ENCODE measurements around the gene DAO. TPM values are rescaled to one million over a fixed set of nuclear protein-coding genes. Genes with fewer than 3 reads are reported as not detected.

The DAO gene
- total and polyA plus RNA-seq, 2 of the 4 experiments (the other 2 are of a cell fraction) = not detected

GRCh38 chr12:108884116-108885012 is 4.5 kb downstream of the DAO start:
- Histone ChIP-seq H3K27me3 (ENCODE audit: control insufficient read depth, insufficient read depth, low read length) (peaks cover 11% of the 10 kb centered on the region), H2AFZ (replicated peaks; ENCODE audit: low read length, poor library complexity) (peak overlapping the region; percentile 32), H3K27ac (ENCODE audit: insufficient read depth, low read length) (no peak overlapping the region), H3K9me1 (ENCODE audit: insufficient read depth, low read length) (no peaks in the 10 kb centered on the region), H4K20me1 (ENCODE audit: insufficient read depth, low read length) (no peaks in the 10 kb centered on the region), H4K8ac (ENCODE audit: low read depth in 2 of 2, low read length in 2 of 2) (no peak overlapping the region), H3K9me3 (ENCODE audit: control insufficient read depth, insufficient read depth, low read length) (no peaks in the 10 kb centered on the region), H3K9ac (ENCODE audit: low read depth, low read length) (no peak overlapping the region), H3K4ac (ENCODE audit: low read depth, low read length) (no peak overlapping the region), H2BK15ac (ENCODE audit: low read depth, low read length) (no peak overlapping the region), H2AK9ac (replicated peaks; ENCODE audit: low read depth, low read length, poor library complexity) (peak overlapping the region; percentile 28), H3K56ac (ENCODE audit: extremely low read depth, insufficient read depth, low read length) (no peak overlapping the region), H3K4me2 (ENCODE audit: low read depth, low read length) (no peak overlapping the region), H3K79me1 (ENCODE audit: low read depth in 1 of 2, low read length in 2 of 2) (no peaks in the 10 kb centered on the region), H3K18ac (ENCODE audit: low read depth, low read length) (no peak overlapping the region), H3K23ac (ENCODE audit: low read depth, low read length) (no peak overlapping the region), H4K5ac (ENCODE audit: low read depth, low read length) (no peak overlapping the region), H4K91ac (ENCODE audit: insufficient read depth, low read depth, low read length) (no peak overlapping the region), H3K4me3 (ENCODE audit: insufficient read depth, low read depth, low read length) (no peak overlapping the region), H2BK20ac (ENCODE audit: low read depth, low read length) (no peak overlapping the region), H3K36me3 (ENCODE audit: control insufficient read depth, insufficient read depth, low read length) (no peaks in the 10 kb centered on the region), H2BK5ac (ENCODE audit: low read depth, low read length, poor library complexity, severe bottlenecking) (no peak overlapping the region), H2BK120ac (ENCODE audit: low read depth, low read length) (no peak overlapping the region), H3K4me1 (ENCODE audit: control insufficient read depth, insufficient read depth, low read length) (no peaks in the 10 kb centered on the region), H3K14ac (replicated peaks; ENCODE audit: low read depth, low read length) (no peak overlapping the region), H2AK5ac (ENCODE audit: low read depth, low read length) (no peak overlapping the region)
- TF ChIP-seq, protein P1, sequence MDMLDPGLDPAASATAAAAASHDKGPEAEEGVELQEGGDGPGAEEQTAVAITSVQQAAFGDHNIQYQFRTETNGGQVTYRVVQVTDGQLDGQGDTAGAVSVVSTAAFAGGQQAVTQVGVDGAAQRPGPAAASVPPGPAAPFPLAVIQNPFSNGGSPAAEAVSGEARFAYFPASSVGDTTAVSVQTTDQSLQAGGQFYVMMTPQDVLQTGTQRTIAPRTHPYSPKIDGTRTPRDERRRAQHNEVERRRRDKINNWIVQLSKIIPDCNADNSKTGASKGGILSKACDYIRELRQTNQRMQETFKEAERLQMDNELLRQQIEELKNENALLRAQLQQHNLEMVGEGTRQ (IDR thresholded peaks at IDR 0.05; ENCODE audit: low read depth, low read length) = no peak
- TF ChIP-seq RFX5 (IDR thresholded peaks at IDR 0.05; ENCODE audit: low read depth, low read length) (no peak), RAD21 (IDR thresholded peaks at IDR 0.05; ENCODE audit: low read length) (peak; percentile 12; the same call in 1 of the 2 replicates), BHLHE40 (IDR thresholded peaks at IDR 0.05; ENCODE audit: low read depth, low read length) (no peak), ELK1 (IDR thresholded peaks at IDR 0.05; ENCODE audit: borderline replicate concordance, low read depth, low read length) (no peak), NFE2L2 (IDR thresholded peaks at IDR 0.05; ENCODE audit: low read depth, low read length) (no peak), MXI1 (IDR thresholded peaks at IDR 0.05; ENCODE audit: borderline replicate concordance, low read depth, low read length) (no peak), POLR2A (IDR thresholded peaks at IDR 0.05; ENCODE audit: low read depth, low read length) (no peak), FOS (IDR thresholded peaks at IDR 0.05; ENCODE audit: low read depth, low read length) (no peak)
- TF ChIP-seq, protein P2, sequence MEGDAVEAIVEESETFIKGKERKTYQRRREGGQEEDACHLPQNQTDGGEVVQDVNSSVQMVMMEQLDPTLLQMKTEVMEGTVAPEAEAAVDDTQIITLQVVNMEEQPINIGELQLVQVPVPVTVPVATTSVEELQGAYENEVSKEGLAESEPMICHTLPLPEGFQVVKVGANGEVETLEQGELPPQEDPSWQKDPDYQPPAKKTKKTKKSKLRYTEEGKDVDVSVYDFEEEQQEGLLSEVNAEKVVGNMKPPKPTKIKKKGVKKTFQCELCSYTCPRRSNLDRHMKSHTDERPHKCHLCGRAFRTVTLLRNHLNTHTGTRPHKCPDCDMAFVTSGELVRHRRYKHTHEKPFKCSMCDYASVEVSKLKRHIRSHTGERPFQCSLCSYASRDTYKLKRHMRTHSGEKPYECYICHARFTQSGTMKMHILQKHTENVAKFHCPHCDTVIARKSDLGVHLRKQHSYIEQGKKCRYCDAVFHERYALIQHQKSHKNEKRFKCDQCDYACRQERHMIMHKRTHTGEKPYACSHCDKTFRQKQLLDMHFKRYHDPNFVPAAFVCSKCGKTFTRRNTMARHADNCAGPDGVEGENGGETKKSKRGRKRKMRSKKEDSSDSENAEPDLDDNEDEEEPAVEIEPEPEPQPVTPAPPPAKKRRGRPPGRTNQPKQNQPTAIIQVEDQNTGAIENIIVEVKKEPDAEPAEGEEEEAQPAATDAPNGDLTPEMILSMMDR (conservative IDR thresholded peaks at IDR 0.05; ENCODE audit: low read depth, low read length) = peak; percentile 36; the same call in 1 of the 2 replicates
- 63% methylated on average over 7 of the region's 16 CpGs; no CpG with 5 or more reads in 1 of the 2 experiments for WGBS, 2 experiments (ENCODE audit: extremely low coverage in 2 of 2, insufficient read length in 1 of 2)
- DNase-seq (no peak), ATAC-seq (ENCODE audit: low read depth) (peak; percentile 44; the same call in 1 of the 2 replicates)
- dilution Hi-C loops (cut with HindIII; ENCODE audit: low sequenced_read_pairs, unreplicated experiment) = no loop called here
- BruUV-seq (replicated peaks) = no TSS peak
- ChIA-PET CTCF (interaction anchor here (0.7 to 1.0 kb wide), 3 partner anchors 9 to 80 kb away, joined by 3 read pairs; no protein-coding TSS in a partner anchor), POLR2A (ENCODE audit: unreplicated experiment) (interaction anchor here (0.5 kb wide), 1 partner anchor 270 kb away, joined by 5 read pairs; no protein-coding TSS in a partner anchor)
- in situ Hi-C loops (cut with MboI; ENCODE audit: low sequenced_read_pairs) = no loop called here
- intact Hi-C loops (cut with micrococcal nuclease) = no loop called here

Measured in IMR-90 (cell line).